ENCODE results near the gene WDR5B. TPM values are rescaled to one million over a fixed set of nuclear protein-coding genes. Genes with fewer than 3 reads are reported as not detected.

Gene WDR5B
- total and polyA plus RNA-seq, 10 of the 15 experiments (the other 5 are each of a cell fraction or from before 2014, with no cell fraction given) = 1.7 to 7.9 (median 3.3) TPM

GRCh38 chr3:122415762-122416654 lies at the start of gene WDR5B (continued):
- TF ChIP-seq NFIC (IDR thresholded peaks at IDR 0.05; ENCODE audit: low read depth, low read length) (peak; percentile 59; the same call in 1 of the 2 replicates), NFYB (IDR thresholded peaks at IDR 0.05; ENCODE audit: insufficient read depth, low read depth, low read length) (peak; percentile 30; the same call in 1 of the 2 replicates), PAX5 (IDR thresholded peaks at IDR 0.05; ENCODE audit: borderline replicate concordance, low read depth, low read length) (peak; percentile 70; the same call in 1 of the 2 replicates), FOXK2 (IDR thresholded peaks at IDR 0.05) (peak; percentile 85), NRF1 (conservative IDR thresholded peaks at IDR 0.05; ENCODE audit: low read depth, low read length) (peak; percentile 92), FOXM1 (IDR thresholded peaks at IDR 0.05; ENCODE audit: low read depth, low read length) (peak; percentile 59), USF1 (IDR thresholded peaks at IDR 0.05; ENCODE audit: borderline replicate concordance, extremely low read length, insufficient read depth, low read depth, low read length) (no peak), MTA2 (IDR thresholded peaks at IDR 0.05; ENCODE audit: low read depth) (peak; percentile 63; the same call in 1 of the 2 replicates), NR2C1 (IDR thresholded peaks at IDR 0.05) (no peak), NFXL1 (IDR thresholded peaks at IDR 0.05; ENCODE audit: borderline replicate concordance) (no peak), E2F8 (IDR thresholded peaks at IDR 0.05; ENCODE audit: low read depth, partially characterized antibody) (no peak), ZZZ3 (IDR thresholded peaks at IDR 0.05; ENCODE audit: control insufficient read depth, insufficient read length, low read depth) (no peak)

Measured in GM12878 (cell line).